NCI-H226 (cell line): ENCODE results near the gene SUCO.
"Not testable (repeated sequence)": the region's sequence is repeated elsewhere in the genome, so short reads cannot be mapped to it uniquely, and the experiment has no call there.

Experiments used
- DNase-seq: peaks from one replicate; pipeline ENCODE4 v3.0.0-alpha.2; 2015

SUCO gene

GRCh38 chr1:172566196-172566997, 33.4 kb downstream of the SUCO start:
- DNase-seq = no peak

GRCh38 chr1:172567720-172568119, 34.8 kb downstream of the SUCO start:
- DNase-seq = no peak

GRCh38 chr1:172574080-172574479, 41.1 kb downstream of the SUCO start:
- no peak for DNase-seq

GRCh38 chr1:172578586-172578985, 45.6 kb downstream of the SUCO start:
- DNase-seq = no peak

- peak; percentile 68 for DNase-seq
Measured at GRCh38 chr1:172581273-172581672, 48.3 kb downstream of the SUCO start.

- peak; percentile 73 for DNase-seq
Measured at GRCh38 chr1:172581779-172582178, 48.8 kb downstream of the SUCO start.

GRCh38 chr1:172582889-172583288, 49.9 kb downstream of the SUCO start:
- no peak for DNase-seq

- DNase-seq = peak; percentile 67
Measured at GRCh38 chr1:172585348-172585747, 52.4 kb downstream of the SUCO start.

- peak; percentile 55 for DNase-seq
Measured at GRCh38 chr1:172585861-172586260, 52.9 kb downstream of the SUCO start.

GRCh38 chr1:172588296-172589291, 55.6 kb downstream of the SUCO start:
- DNase-seq = peak; percentile 92

- DNase-seq = no peak
Measured at GRCh38 chr1:172589553-172589952, 56.6 kb downstream of the SUCO start.

GRCh38 chr1:172591429-172591828, 58.5 kb downstream of the SUCO start:
- DNase-seq = not testable (repeated sequence)

- DNase-seq = not testable (repeated sequence)
Measured at GRCh38 chr1:172595066-172595465, 62.1 kb downstream of the SUCO start.

- not testable (repeated sequence) for DNase-seq
Measured at GRCh38 chr1:172596782-172597181, 63.8 kb downstream of the SUCO start.

- no peak for DNase-seq
Measured at GRCh38 chr1:172599912-172600311, 67.0 kb downstream of the SUCO start.

- no peak for DNase-seq
Measured at GRCh38 chr1:172600615-172601014, 67.7 kb downstream of the SUCO start.

GRCh38 chr1:172601046-172601630, 68.2 kb downstream of the SUCO start:
- DNase-seq = no peak

GRCh38 chr1:172602706-172603105, 69.8 kb downstream of the SUCO start:
- no peak for DNase-seq

- DNase-seq = no peak
Measured at GRCh38 chr1:172603816-172604215, 70.9 kb downstream of the SUCO start.

GRCh38 chr1:172605641-172606040, 72.7 kb downstream of the SUCO start:
- no peak for DNase-seq

GRCh38 chr1:172607145-172607544, 74.2 kb downstream of the SUCO start:
- no peak for DNase-seq

GRCh38 chr1:172608098-172608601, 75.2 kb downstream of the SUCO start:
- no peak for DNase-seq

- DNase-seq = no peak
Measured at GRCh38 chr1:172609528-172609927, 76.6 kb downstream of the SUCO start.
